Esophagus (tissue), 2 donors: ENCODE measurements around the gene AGAP1. TPM values are rescaled to one million over a fixed set of nuclear protein-coding genes. Genes with fewer than 3 reads are reported as not detected.

ENCODE experiments used
- H3K27ac ChIP-seq, 2 donors: one replicate each; pipeline ENCODE4 v1.5.1; 2013; ENCODE audit warnings: low read depth in 2 of 2, mild to moderate bottlenecking in 2 of 2, inconsistent platforms in 1 of 2, low read length in 1 of 2, moderate library complexity in 1 of 2
- H3K27me3 ChIP-seq, 2 donors: one replicate each; pipeline ENCODE4 v1.6.1; 2013; ENCODE audit warnings: low read length in 2 of 2, control low read depth in 1 of 2, mild to moderate bottlenecking in 1 of 2; ENCODE audit not compliant: insufficient read depth in 2 of 2, control insufficient read depth in 1 of 2
- H3K36me3 ChIP-seq, 2 donors: one replicate each; pipeline ENCODE4 v1.6.1; 2013; ENCODE audit warnings: low read length in 1 of 2; ENCODE audit not compliant: control insufficient read depth in 2 of 2, insufficient read depth in 2 of 2
- H3K4me1 ChIP-seq, 2 donors: one replicate each; pipeline ENCODE4 v1.6.1; 2013; ENCODE audit warnings: low read length in 1 of 2; ENCODE audit not compliant: control insufficient read depth in 2 of 2, insufficient read depth in 2 of 2
- H3K4me3 ChIP-seq, 2 donors: one replicate each; pipeline ENCODE4 v1.5.1; 2013; ENCODE audit warnings: low read length in 2 of 2, mild to moderate bottlenecking in 2 of 2, low read depth in 1 of 2, moderate library complexity in 1 of 2
- H3K9me3 ChIP-seq, 2 donors: one replicate each; pipeline ENCODE4 v1.6.1; 2013; ENCODE audit warnings: mild to moderate bottlenecking in 2 of 2, low read depth in 1 of 2, low read length in 1 of 2, moderate library complexity in 1 of 2; ENCODE audit not compliant: control insufficient read depth in 2 of 2, insufficient read depth in 1 of 2
- WGBS, 2 donors: extraction: QIAGEN DNeasy Blood & Tissue Kit; methylation state at CpG; one replicate each; pipeline ENCODE4 v1.1.7; 2013; 5-methylcytosine and 5-hydroxymethylcytosine counted together
- polyA plus RNA-seq, 2 donors: library from polyadenylated mRNA; stranded (reverse); fragments of 200-250 nt; gene quantifications; one replicate each; pipeline ENCODE4 v1.2.3, GENCODE V29; 2013
- donor health status: healthy with polysubstance abuse.
- donor health status: Bipolar disorder and iron deficiency.

AGAP1 gene
- polyA plus RNA-seq, 2 donors, result 4.9 TPM

- no peak overlapping the region for H3K4me3 ChIP-seq
- H3K27ac ChIP-seq, result no peak overlapping the region
- no peaks in the 10 kb centered on the region for H3K27me3 ChIP-seq
- H3K36me3 ChIP-seq, result no peaks in the 10 kb centered on the region
- peaks cover 8 to 13% of the 10 kb centered on the region in 2 donors for H3K4me1 ChIP-seq
- no peaks in the 10 kb centered on the region for H3K9me3 ChIP-seq
- 89 to 93% methylated on average over 14 of the region's 14 CpGs for WGBS, 2 donors
Observed at GRCh38 chr2:235513984-235514626, 20.3 kb downstream of the AGAP1 start.

GRCh38 chr2:235514627-235515363 is 21.0 kb downstream of the AGAP1 start:
- H3K27me3 ChIP-seq, result no peaks in the 10 kb centered on the region
- H3K9me3 ChIP-seq, result no peaks in the 10 kb centered on the region
- H3K4me1 ChIP-seq, result peaks cover 8 to 13% of the 10 kb centered on the region in 2 donors
- WGBS, 2 donors, result 85 to 91% methylated on average over 10 of the region's 10 CpGs
- H3K36me3 ChIP-seq, result no peaks in the 10 kb centered on the region
- no peak overlapping the region for H3K4me3 ChIP-seq
- H3K27ac ChIP-seq, result no peak overlapping the region

GRCh38 chr2:235515364-235515742 is 21.5 kb downstream of the AGAP1 start:
- H3K27ac ChIP-seq, result no peak overlapping the region
- no peak overlapping the region for H3K4me3 ChIP-seq
- H3K27me3 ChIP-seq, result no peaks in the 10 kb centered on the region
- no peaks in the 10 kb centered on the region for H3K9me3 ChIP-seq
- H3K4me1 ChIP-seq, result peaks cover 8 to 13% of the 10 kb centered on the region in 2 donors
- WGBS, 2 donors, result 94% methylated on average over 7 of the region's 7 CpGs
- no peaks in the 10 kb centered on the region for H3K36me3 ChIP-seq

- Histone ChIP-seq H3K27ac (no peak overlapping the region), H3K36me3 (no peaks in the 10 kb centered on the region), H3K27me3 (no peaks in the 10 kb centered on the region), H3K4me1 (peaks cover 8 to 13% of the 10 kb centered on the region in 2 donors), H3K4me3 (no peak overlapping the region), H3K9me3 (no peaks in the 10 kb centered on the region)
- 92 to 94% methylated on average over 11 of the region's 11 CpGs for WGBS, 2 donors
Observed at GRCh38 chr2:235515821-235516220, 22.0 kb downstream of the AGAP1 start.

- Histone ChIP-seq H3K4me1 (peaks cover 6 to 10% of the 10 kb centered on the region in 2 donors), H3K27me3 (no peaks in the 10 kb centered on the region), H3K9me3 (no peaks in the 10 kb centered on the region), H3K36me3 (no peaks in the 10 kb centered on the region), H3K27ac (no peak overlapping the region), H3K4me3 (no peak overlapping the region)
- 95 to 99% methylated on average over 6 of the region's 6 CpGs for whole genome bisulfite sequencing, 2 donors
Observed at GRCh38 chr2:235516257-235516656, 22.4 kb downstream of the AGAP1 start.

GRCh38 chr2:235518322-235519090 is 24.7 kb downstream of the AGAP1 start:
- Histone ChIP-seq H3K4me1 (peaks cover 3 to 5% of the 10 kb centered on the region in 2 donors), H3K27me3 (no peaks in the 10 kb centered on the region), H3K9me3 (no peaks in the 10 kb centered on the region), H3K4me3 (no peak overlapping the region), H3K36me3 (no peaks in the 10 kb centered on the region), H3K27ac (no peak overlapping the region)
- 57 to 62% methylated on average over 11 of the region's 11 CpGs for WGBS, 2 donors

- Histone ChIP-seq H3K36me3 (no peaks in the 10 kb centered on the region), H3K4me3 (no peak overlapping the region), H3K9me3 (no peaks in the 10 kb centered on the region), H3K4me1 (peaks cover 0 to 3% of the 10 kb centered on the region in 2 donors), H3K27ac (no peak overlapping the region), H3K27me3 (no peaks in the 10 kb centered on the region)
- 83 to 85% methylated on average over 6 of the region's 6 CpGs for WGBS, 2 donors
Observed at GRCh38 chr2:235520787-235521186, 26.9 kb downstream of the AGAP1 start.

GRCh38 chr2:235521844-235522243 is 28.0 kb downstream of the AGAP1 start:
- Histone ChIP-seq H3K9me3 (no peaks in the 10 kb centered on the region), H3K36me3 (no peaks in the 10 kb centered on the region), H3K4me1 (peaks cover 0 to 3% of the 10 kb centered on the region in 2 donors), H3K27me3 (no peaks in the 10 kb centered on the region), H3K27ac (no peak overlapping the region), H3K4me3 (no peak overlapping the region)
- 48 to 53% methylated on average over 6 of the region's 6 CpGs for WGBS, 2 donors

GRCh38 chr2:235523021-235523420 is 29.2 kb downstream of the AGAP1 start:
- no peaks in the 10 kb centered on the region for H3K9me3 ChIP-seq
- H3K4me1 ChIP-seq, result no peaks in the 10 kb centered on the region
- WGBS, 2 donors, result 89 to 96% methylated on average over 5 of the region's 5 CpGs
- no peak overlapping the region for H3K27ac ChIP-seq
- H3K4me3 ChIP-seq, result no peak overlapping the region
- H3K27me3 ChIP-seq, result no peaks in the 10 kb centered on the region
- no peaks in the 10 kb centered on the region for H3K36me3 ChIP-seq
